ENCODE data around the gene STON2. TPM values are rescaled to one million over a fixed set of nuclear protein-coding genes. Genes with fewer than 3 reads are reported as not detected.

STON2 gene
- total RNA-seq, 2 experiments from 2014 or later = 0.08 to 0.32 TPM

GRCh38 chr14:81311141-81311540 lies 89.0 kb downstream of the STON2 start:
- ChIA-PET POLR2A (no interaction called here), CTCF (no interaction called here)

DNA sequence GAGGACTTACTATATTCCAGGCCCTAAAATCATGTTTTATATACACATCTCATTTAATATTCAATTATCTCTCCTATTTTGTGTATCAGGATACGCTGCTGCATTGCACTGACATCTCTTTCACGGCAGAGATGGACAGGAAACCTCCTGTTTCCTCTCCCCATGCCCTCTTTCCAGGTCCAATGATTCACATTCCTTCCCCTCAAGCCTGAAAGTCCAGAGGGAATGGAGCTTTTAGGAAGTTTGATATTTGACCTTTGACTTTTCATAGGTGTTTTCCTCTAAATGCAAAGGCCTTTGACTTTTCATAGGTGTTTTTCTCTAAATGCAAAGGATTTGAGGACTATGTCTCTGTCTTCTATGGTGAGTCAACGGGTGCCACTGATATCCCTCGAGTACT lies 89.5 kb downstream of the STON2 start:
- ChIA-PET POLR2A (no interaction called here), CTCF (no interaction called here)

- ChIA-PET POLR2A (no interaction called here), CTCF (no interaction called here)
These were observed 90.6 kb downstream of the STON2 start for GRCh38 chr14:81309511-81309910.

- ChIA-PET CTCF (no interaction called here), POLR2A (no interaction called here)
These were observed 94.4 kb downstream of the STON2 start for GRCh38 chr14:81305743-81306142.

- POLR2A ChIA-PET = no interaction called here
These were observed 95.1 kb downstream of the STON2 start for GRCh38 chr14:81305065-81305464.

DNA sequence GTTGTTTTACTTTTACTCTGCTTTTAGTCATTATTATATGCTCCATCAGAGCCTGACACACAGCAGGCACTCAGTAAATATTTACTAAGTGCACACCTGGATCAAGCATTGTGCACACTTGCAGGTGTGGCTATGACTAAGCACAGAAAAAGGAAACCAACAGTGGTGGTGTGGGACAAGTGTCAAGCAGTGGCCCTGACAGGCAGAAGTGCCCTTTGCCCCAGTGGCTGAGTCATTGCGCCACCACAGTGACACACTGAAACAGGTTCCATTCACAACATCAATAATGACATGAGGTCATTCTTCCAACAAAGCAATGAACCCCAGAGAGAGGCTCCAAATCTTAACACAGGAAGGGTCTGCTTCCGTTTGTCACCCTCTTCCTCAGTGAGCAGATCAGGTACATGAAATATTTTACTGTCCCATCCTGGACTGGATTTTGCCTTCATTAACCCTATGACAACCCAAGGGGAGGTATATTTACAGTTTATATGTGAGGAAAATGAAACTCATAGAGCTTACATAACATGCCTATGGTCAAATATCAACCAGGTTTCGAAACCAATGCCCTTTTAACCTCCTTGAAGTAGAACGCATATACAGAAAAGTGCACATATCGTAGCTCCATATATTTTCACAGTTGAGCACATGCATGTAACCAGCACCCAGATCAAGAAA lies 96.7 kb downstream of the STON2 start:
- ChIA-PET POLR2A (no interaction called here), CTCF (no interaction called here)

More at GRCh38 chr14:81305065-81305464, 95.1 kb downstream of the STON2 start:
- CTCF ChIA-PET = no interaction called here

DNA sequence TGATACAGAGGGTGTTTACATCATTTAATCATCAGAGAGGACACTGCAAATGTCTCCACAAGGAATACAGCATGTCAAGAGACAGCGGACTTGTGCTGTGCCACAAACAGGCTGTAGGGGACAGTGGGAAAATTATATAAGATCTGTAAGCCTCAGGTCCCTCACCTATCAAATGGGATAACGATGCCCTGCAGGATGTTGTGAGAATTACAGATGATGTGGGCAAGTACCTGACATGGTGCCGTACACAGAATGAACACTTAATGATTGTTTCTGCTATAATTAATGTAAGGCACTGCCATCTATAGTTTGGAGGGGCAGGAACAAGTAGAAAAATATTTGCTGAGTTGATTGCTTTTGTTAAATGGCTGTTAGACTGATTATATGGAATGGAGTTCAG lies 97.5 kb downstream of the STON2 start:
- ChIA-PET POLR2A (no interaction called here), CTCF (no interaction called here)

DNA sequence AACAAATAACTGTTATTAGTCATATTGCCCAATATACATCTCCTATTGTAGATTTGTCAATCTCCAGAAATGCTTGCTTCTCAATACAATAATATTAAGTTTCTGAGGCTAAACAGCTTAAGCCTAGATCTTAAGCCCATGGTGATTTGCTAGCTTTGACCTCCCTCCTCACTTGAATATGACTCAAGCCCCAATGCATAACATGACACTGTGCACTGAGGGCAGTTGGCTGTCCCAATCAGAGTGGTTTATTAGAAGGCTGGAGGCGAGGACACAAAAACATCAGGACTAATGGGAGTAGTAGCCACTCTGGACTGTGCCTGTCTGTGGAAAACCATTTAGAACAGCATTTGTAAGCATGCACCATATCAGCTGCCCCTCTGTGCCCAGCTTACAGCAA lies 98.3 kb downstream of the STON2 start:
- POLR2A ChIA-PET = no interaction called here
- CTCF ChIA-PET = no interaction called here

- CTCF ChIA-PET = no interaction called here
- POLR2A ChIA-PET = no interaction called here
These were observed 98.8 kb downstream of the STON2 start for GRCh38 chr14:81301371-81301770.

GRCh38 chr14:81298911-81299310 lies 101.2 kb downstream of the STON2 start:
- ChIA-PET POLR2A (no interaction called here), CTCF (no interaction called here)

GRCh38 chr14:81298122-81298521 lies 102.0 kb downstream of the STON2 start:
- CTCF ChIA-PET = no interaction called here

GRCh38 chr14:81295958-81296923 lies 103.9 kb downstream of the STON2 start:
- POLR2A ChIA-PET = no interaction called here
- CTCF ChIA-PET = no interaction called here

More at GRCh38 chr14:81298122-81298521, 102.0 kb downstream of the STON2 start:
- POLR2A ChIA-PET = no interaction called here

DNA sequence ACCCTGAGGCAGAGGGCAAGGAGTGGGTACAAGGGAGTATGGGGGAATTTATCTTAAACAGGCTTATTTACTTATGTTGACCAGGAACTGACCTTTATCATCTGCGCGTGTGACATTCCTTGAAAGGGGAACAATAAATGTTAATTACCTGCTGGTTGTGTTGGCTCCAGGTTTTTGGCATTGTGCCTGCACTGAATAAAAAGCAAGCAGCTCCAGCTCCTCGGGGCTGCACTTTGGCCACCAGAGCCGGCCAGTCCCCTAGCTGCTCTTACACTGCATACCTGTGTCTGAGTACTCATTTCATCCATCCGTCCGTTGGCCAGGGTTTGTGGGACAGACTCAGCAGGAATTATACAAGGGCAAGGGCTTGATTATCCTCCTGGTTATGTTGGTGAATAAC lies 110.6 kb downstream of the STON2 start:
- POLR2A ChIA-PET = no interaction called here
- CTCF ChIA-PET = interaction anchor here (0.6 to 1.5 kb wide), 3 partner anchors 52 to 175 kb away, joined by 3 to 4 read pairs (median 3); no protein-coding TSS in a partner anchor

DNA sequence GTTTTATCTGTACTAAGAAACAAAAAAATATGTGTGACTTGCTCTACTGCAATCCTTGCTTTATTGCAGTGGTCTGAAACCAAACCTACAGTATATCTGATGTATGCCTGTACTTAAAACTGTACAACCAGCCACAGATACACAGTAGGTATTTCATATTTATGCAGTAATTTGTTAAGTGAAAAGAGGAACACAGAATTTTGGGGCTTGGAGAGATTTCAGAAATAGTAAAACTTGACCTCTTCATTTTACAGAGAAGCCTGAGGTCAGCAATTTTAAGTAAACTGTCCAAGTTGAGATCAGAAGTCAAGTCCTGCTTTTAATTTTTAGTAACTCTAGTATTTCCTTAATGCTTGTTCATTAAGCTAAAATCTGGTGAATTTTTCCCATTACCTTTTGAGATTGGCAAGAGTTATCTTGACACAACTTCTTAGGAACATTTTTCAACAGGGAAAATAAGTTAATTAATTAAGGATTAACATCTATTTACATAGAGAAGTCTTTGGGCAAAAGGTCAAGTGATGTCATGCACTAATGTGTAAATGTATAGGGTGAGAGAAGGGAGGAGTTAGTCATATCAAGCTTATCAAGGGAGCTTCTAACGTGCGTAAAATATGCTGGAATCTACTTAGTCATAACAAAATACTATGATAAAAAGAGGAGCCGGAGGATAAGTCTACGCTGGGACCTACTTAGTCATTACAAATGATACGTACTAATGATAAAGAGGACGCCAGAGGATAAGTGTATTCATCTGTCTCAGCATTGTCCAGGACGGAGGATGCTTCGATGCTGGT lies 113.4 kb downstream of the STON2 start:
- ChIA-PET CTCF (no interaction called here), POLR2A (no interaction called here)

DNA sequence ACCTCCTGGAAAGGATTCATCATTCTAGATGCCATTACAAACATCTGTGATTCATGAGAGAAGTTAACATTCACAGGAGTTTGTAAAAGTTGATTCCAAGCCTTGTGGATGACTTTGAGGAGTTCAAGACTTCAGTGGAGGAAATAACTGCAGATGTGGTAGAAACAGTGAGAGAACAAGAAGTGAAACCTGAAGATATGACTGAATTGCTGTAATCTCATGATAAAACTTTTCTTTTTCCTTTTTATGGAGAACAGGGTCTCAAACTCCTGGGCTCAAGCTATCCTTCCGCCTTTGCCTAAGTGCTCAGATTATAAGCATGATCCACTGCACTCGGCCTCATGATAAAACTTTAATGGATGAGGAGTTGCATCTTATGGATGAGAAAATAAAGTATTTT lies 114.9 kb downstream of the STON2 start:
- CTCF ChIA-PET = no interaction called here
- POLR2A ChIA-PET = no interaction called here

GRCh38 chr14:81281332-81281731 lies 118.8 kb downstream of the STON2 start:
- POLR2A ChIA-PET = no interaction called here
- CTCF ChIA-PET = no interaction called here

DNA sequence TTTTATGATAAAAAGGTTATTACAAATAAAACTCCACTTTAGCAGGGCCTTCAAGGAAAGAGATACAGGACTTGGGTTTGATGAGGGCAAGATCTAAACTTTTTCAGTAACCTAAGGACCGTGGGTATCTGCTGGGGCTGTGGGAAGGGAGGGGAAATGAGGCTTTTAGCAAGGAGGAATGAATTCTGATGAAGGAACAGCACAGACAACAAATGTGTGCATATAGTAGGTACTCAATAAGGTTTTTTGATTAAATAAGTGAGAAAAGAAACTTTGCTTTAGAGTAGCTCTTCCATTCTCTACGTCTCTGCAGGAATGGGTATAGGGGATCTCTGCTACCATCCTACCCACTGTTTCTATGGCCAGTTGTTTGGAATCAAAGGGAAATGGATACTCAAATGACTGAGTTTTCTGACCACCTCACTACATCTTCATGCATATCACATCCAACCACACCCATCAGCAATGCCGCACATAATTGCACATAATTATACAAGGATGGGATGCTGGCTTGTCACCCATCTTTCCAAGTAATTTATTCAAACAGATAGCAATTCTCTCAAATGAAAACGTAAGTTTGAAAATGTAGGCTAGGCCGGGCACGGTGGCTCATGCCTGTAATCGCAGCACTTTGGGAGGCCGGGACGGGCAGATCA lies 119.9 kb downstream of the STON2 start:
- ChIA-PET POLR2A (no interaction called here), CTCF (no interaction called here)

GRCh38 chr14:81277096-81277495 lies 123.0 kb downstream of the STON2 start:
- CTCF ChIA-PET = no interaction called here
- POLR2A ChIA-PET = interaction anchor here (0.6 kb wide), 1 partner anchor 54 kb away, joined by 5 read pairs; no protein-coding TSS in a partner anchor

DNA sequence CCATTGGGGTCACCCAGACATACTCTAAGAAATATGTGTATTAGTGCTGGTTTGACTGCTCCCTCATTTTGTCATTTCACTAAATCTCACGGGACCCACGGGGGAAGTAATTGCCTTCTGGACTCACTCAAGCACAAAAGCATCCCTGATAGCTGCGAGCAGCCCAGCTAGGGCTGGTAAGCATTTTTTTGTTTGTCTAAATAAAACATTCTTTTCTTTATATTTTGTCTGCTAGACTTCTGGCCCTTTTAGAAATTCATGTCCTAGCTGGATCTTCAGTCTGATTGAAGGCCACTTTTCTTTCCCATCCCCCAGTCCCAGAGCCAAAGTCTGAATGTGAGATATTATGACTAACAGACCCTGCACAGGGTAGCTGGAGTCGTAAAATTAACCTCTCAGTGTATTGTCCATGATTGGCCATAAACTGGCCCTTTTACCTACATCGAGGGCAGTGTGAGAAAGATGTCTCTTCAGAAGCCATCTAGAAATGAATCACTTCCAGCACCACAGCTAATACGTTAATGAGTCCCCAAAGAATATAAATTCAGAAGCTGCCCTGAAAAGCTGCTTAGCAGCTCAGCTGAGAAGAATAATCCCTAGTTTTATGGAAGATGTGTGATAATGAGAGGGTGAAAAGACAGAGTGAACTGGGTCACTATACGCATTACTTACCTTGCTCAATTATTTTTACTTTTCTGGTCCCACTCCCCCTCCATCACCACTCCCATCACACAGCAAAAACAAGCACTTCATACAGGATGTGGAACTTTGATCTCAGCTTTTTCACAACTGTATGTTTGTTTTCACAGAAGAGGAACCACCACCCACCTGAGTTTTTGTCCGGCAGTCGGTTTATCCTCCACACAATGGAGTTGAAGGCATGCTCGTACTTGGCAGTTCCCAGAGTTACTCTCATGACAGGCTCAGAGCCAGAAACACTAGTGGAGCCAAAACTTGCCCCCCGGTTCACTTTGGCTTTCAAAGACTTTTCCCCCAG lies 123.8 kb downstream of the STON2 start:
- POLR2A ChIA-PET = no interaction called here

More for the DNA sequence above, 123.8 kb downstream of the STON2 start:
- CTCF ChIA-PET = no interaction called here
